Hepatocyte (in vitro differentiated cells): ENCODE results near the gene ARL10. TPM values are rescaled to one million over a fixed set of nuclear protein-coding genes. Genes with fewer than 3 reads are reported as not detected.

Source experiments
- DNase-seq: peaks from one replicate; pipeline ENCODE4 v3.0.0-alpha.2; 2016; ENCODE audit warnings: low spot score
- H2AFZ ChIP-seq: fragments of 200-600 bp; sonication (generic); 2 replicates; pipeline ENCODE4 v1.6.0; 2016; ENCODE audit warnings: antibody characterized with exemption, mild to moderate bottlenecking
- H3K27ac ChIP-seq: fragments of 200-600 bp; sonication (generic); 2 replicates; pipeline ENCODE4 v1.5.1; 2016; ENCODE audit warnings: mild to moderate bottlenecking
- H3K27me3 ChIP-seq: fragments of 200-600 bp; sonication (generic); 2 replicates; pipeline ENCODE4 v1.6.1; 2016
- H3K36me3 ChIP-seq: fragments of 200-600 bp; sonication (generic); replicated peaks from 2 replicates; pipeline ENCODE4 v1.5.1; 2016; ENCODE audit warnings: low read depth; ENCODE audit not compliant: insufficient read depth
- H3K4me1 ChIP-seq: fragments of 200-600 bp; sonication (generic); 2 replicates; pipeline ENCODE4 v1.5.1; 2016; ENCODE audit warnings: mild to moderate bottlenecking, moderate library complexity; ENCODE audit not compliant: insufficient read depth
- H3K4me2 ChIP-seq: fragments of 200-600 bp; sonication (generic); 2 replicates; pipeline ENCODE4 v1.6.0; 2016
- H3K4me3 ChIP-seq: fragments of 200-600 bp; sonication (generic); 2 replicates; pipeline ENCODE4 v1.5.1; 2016; ENCODE audit warnings: mild to moderate bottlenecking
- H3K79me2 ChIP-seq: fragments of 200-600 bp; sonication (generic); 2 replicates; pipeline ENCODE4 v1.6.0; 2017; ENCODE audit warnings: mild to moderate bottlenecking
- H3K9me2 ChIP-seq: fragments of 200-600 bp; sonication (generic); replicated peaks from 2 replicates; pipeline ENCODE4 v1.6.0; 2017; ENCODE audit warnings: mild to moderate bottlenecking; ENCODE audit not compliant: insufficient read depth
- H3K9me3 ChIP-seq: fragments of 200-600 bp; sonication (generic); 2 replicates; pipeline ENCODE4 v1.5.1; 2016; ENCODE audit warnings: low read depth, mild to moderate bottlenecking
- H4K20me1 ChIP-seq: fragments of 200-600 bp; sonication (generic); 2 replicates; pipeline ENCODE4 v1.6.0; 2016; ENCODE audit warnings: mild to moderate bottlenecking; ENCODE audit not compliant: insufficient read depth, poor library complexity, severe bottlenecking
- CTCF ChIP-seq: fragments of 200-600 bp; sonication (generic); IDR thresholded peaks from 2 replicates; pipeline ENCODE4 v1.5.1; 2016; ENCODE audit warnings: antibody characterized with exemption, mild to moderate bottlenecking; ENCODE audit not compliant: poor library complexity
- EZH2 ChIP-seq: fragments of 200-600 bp; sonication (generic); IDR thresholded peaks from 2 replicates; pipeline ENCODE4 v1.6.1; 2016; ENCODE audit warnings: antibody characterized with exemption, mild to moderate bottlenecking, borderline replicate concordance
- EZH2phosphoT487 ChIP-seq: fragments of 200-600 bp; sonication (generic); IDR thresholded peaks from one replicate; pipeline ENCODE4 v1.6.1; 2018; ENCODE audit warnings: antibody characterized with exemption, mild to moderate bottlenecking, low read depth, moderate library complexity; ENCODE audit not compliant: unreplicated experiment, severe bottlenecking
- WGBS: methylation state at CpG from one replicate; pipeline ENCODE4 v1.1.6; 2016; ENCODE audit warnings: low lambda C conversion rate; ENCODE audit errors: missing lambda C conversion rate; 5-methylcytosine and 5-hydroxymethylcytosine counted together
- polyA plus RNA-seq: library from polyadenylated mRNA; unstranded; fragments of >200 nt; fragmentation: Nextera tagmentation; extraction: Ambion mirVana; gene quantifications from 2 replicates; pipeline ENCODE4 v1.2.1, GENCODE V29; 2016
- total RNA-seq: library from RNA; depleted of rRNA; stranded (reverse); fragments of >200 nt; gene quantifications from 2 replicates; pipeline ENCODE4 v1.2.3, GENCODE V29; 2014

The ARL10 gene
- total and polyA plus RNA-seq, 2 experiments from 2014 or later, result 4.4 to 6.7 TPM

GRCh38 chr5:176355400-176356178 is 9.7 kb upstream of the ARL10 start:
- DNase-seq, result no peak
- peaks cover 53% of the 10 kb centered on the region for H4K20me1 ChIP-seq
- H2AFZ ChIP-seq, result no peak overlapping the region
- TF ChIP-seq CTCF, result no peak
- no peak for TF ChIP-seq EZH2phosphoT487
- TF ChIP-seq EZH2, result no peak
- no peaks in the 10 kb centered on the region for H3K36me3 ChIP-seq
- H3K27me3 ChIP-seq, result no peaks in the 10 kb centered on the region
- no peaks in the 10 kb centered on the region for H3K9me3 ChIP-seq
- peaks cover 92% of the 10 kb centered on the region for H3K79me2 ChIP-seq
- H3K27ac ChIP-seq, result no peak overlapping the region
- H3K4me2 ChIP-seq, result no peak overlapping the region
- H3K4me1 ChIP-seq, result peaks cover 5% of the 10 kb centered on the region
- no peaks in the 10 kb centered on the region for H3K9me2 ChIP-seq
- H3K4me3 ChIP-seq, result no peak overlapping the region
- 84% methylated on average over 16 of the region's 16 CpGs for WGBS

- H3K79me2 ChIP-seq, result peaks cover 95% of the 10 kb centered on the region
- peaks cover 7% of the 10 kb centered on the region for H3K4me1 ChIP-seq
- no peak overlapping the region for H3K4me3 ChIP-seq
- WGBS, result 93% methylated on average over 3 of the region's 3 CpGs
- no peaks in the 10 kb centered on the region for H3K9me3 ChIP-seq
- TF ChIP-seq EZH2 (no peak), EZH2phosphoT487 (no peak), CTCF (no peak)
- H3K27ac ChIP-seq, result no peak overlapping the region
- no peak for DNase-seq
- H3K36me3 ChIP-seq, result no peaks in the 10 kb centered on the region
- H3K27me3 ChIP-seq, result no peaks in the 10 kb centered on the region
- no peaks in the 10 kb centered on the region for H3K9me2 ChIP-seq
- no peak overlapping the region for H2AFZ ChIP-seq
- H3K4me2 ChIP-seq, result no peak overlapping the region
- H4K20me1 ChIP-seq, result peaks cover 56% of the 10 kb centered on the region
These were observed 9.1 kb upstream of the ARL10 start for GRCh38 chr5:176356179-176356566.

- Histone ChIP-seq H3K9me2 (no peaks in the 10 kb centered on the region), H2AFZ (no peak overlapping the region), H3K27ac (no peak overlapping the region), H3K36me3 (no peaks in the 10 kb centered on the region), H4K20me1 (peaks cover 46% of the 10 kb centered on the region), H3K4me3 (no peak overlapping the region), H3K9me3 (no peaks in the 10 kb centered on the region), H3K4me1 (peaks cover 7% of the 10 kb centered on the region), H3K27me3 (no peaks in the 10 kb centered on the region), H3K4me2 (peak overlapping the region; percentile 82), H3K79me2 (peaks cover 66% of the 10 kb centered on the region)
- 80% methylated on average over 4 of the region's 4 CpGs for WGBS
- no peak for TF ChIP-seq EZH2
- no peak for TF ChIP-seq CTCF
- no peak for TF ChIP-seq EZH2phosphoT487
- no peak for DNase-seq
These were observed 5.6 kb upstream of the ARL10 start for GRCh38 chr5:176359658-176360057.
